Osteocyte (in vitro differentiated cells): Measurements from ENCODE around the gene MAFG. TPM values are rescaled to one million over a fixed set of nuclear protein-coding genes. Genes with fewer than 3 reads are reported as not detected.

ENCODE experiments used
- DNase-seq: peaks from one replicate; pipeline ENCODE4 v3.0.0; 2021; ENCODE audit warnings: mixed read lengths; ENCODE audit not compliant: unreplicated experiment; ENCODE audit errors: extremely low spot score
- H3K27ac Mint-ChIP-seq: one replicate; pipeline ENCODE4 v1.8.0; 2021; ENCODE audit warnings: mild to moderate bottlenecking, mixed read lengths; ENCODE audit not compliant: unreplicated experiment
- H3K27me3 Mint-ChIP-seq: one replicate; pipeline ENCODE4 v1.8.0; 2021; ENCODE audit warnings: mixed read lengths; ENCODE audit not compliant: unreplicated experiment
- H3K36me3 Mint-ChIP-seq: one replicate; pipeline ENCODE4 v1.8.0; 2021; ENCODE audit warnings: mixed read lengths; ENCODE audit not compliant: unreplicated experiment
- H3K4me1 Mint-ChIP-seq: one replicate; pipeline ENCODE4 v1.8.0; 2021; ENCODE audit warnings: mixed read lengths; ENCODE audit not compliant: unreplicated experiment
- H3K4me3 Mint-ChIP-seq: one replicate; pipeline ENCODE4 v1.8.0; 2021; ENCODE audit warnings: mild to moderate bottlenecking, moderate library complexity, mixed read lengths; ENCODE audit not compliant: unreplicated experiment
- H3K9me3 Mint-ChIP-seq: one replicate; pipeline ENCODE4 v1.8.0; 2021; ENCODE audit warnings: mixed read lengths; ENCODE audit not compliant: unreplicated experiment
- CTCF ChIP-seq: fragments of 200-600 bp; sonication (generic); IDR thresholded peaks from 2 replicates; pipeline ENCODE4 v1.5.0; 2021; ENCODE audit warnings: antibody characterized with exemption, mild to moderate bottlenecking, moderate library complexity
- total RNA-seq: library from RNA; stranded (reverse); gene quantifications from 2 replicates; pipeline ENCODE4 v1.2.1, GENCODE V29; 2021

Gene MAFG
- total RNA-seq, 1 donor from 2014 or later, result 34.7 TPM

DNA sequence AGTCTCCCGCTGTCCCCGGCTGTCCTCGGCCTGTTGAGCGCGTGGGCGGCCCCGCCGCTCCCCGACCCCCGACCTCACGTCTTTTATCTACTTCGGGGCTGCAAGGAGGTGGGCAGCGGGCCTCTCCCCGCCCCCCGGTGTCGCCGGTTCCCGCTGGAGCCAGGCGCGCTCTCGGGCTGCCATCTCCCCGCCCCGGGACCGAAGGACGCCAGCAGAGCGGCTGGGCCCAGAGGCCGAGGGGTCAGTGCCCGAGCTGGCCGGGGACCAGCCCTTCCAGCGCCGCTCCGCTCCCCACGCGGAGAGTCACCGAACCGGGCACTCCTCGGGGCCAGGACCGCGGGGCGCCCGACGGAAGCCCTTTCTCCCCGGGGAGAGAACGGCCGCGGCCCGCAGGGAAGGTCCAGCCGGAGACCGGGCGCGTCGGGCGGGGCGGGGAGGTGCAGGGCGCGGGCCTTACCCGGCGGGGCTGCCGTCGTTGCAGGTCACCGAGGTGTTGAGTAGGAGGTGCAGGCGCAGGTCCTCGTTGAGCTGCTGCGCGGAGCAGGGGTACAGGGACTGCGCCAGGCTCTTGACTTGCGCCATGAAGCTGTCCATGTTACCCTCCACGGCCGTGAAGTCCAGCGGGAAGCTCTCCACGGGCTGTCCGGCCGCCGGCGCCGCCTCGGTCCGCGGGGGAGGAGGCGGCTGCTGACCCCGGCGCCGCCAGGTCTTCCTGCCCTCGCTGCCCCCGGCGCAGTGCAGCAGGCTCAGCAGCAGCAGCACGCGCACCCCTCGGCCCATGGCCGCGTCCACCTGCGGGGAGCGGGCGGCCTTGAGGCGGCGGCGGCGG lies 32.8 kb upstream of the MAFG start:
- H3K27me3 Mint-ChIP-seq, result peaks cover 29% of the 10 kb centered on the region
- H3K4me3 Mint-ChIP-seq, result no peak overlapping the region
- TF ChIP-seq CTCF, result no peak
- H3K4me1 Mint-ChIP-seq, result peaks cover 2% of the 10 kb centered on the region
- no peak overlapping the region for H3K27ac Mint-ChIP-seq
- H3K9me3 Mint-ChIP-seq, result no peaks in the 10 kb centered on the region
- no peak for DNase-seq
- no peaks in the 10 kb centered on the region for H3K36me3 Mint-ChIP-seq

DNA sequence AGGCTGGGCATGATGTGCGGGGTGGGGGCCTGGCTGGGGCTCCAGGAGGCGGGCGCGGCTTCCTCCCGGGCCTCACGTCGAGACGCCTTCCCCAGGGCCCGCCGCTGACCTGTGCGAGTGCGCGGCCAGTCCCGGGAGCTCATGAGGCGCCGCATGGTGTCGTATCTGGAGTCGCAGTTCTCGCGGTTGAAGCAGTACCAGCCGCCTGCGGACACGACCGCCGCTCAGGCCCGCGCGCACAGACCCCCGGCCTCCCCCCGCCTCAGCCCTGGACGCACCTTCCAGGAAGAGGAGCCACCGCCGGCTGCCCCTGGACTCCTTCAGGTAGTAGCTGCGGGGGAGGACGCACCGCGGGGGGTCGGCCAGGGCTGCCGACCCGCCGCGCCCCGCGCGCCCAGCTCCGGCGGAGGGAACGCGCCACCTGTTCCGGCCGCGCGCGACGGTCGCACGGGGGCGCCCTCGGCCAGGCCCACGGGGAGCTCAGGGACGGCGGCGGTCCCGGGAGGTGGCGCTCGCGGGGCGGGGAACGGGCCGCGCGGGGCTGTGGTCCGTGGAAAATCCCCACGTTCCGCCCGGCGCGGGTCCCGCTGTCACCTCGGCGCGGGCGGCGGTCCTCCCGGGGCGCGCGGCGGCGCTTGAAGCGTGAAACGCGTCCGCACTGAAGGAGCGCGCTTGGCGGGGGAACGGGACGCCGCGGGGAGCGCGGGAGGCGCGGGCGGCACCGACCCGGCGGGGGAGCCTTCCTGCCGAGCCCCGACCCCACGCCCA lies 32.0 kb upstream of the MAFG start:
- H3K27ac Mint-ChIP-seq, result no peak overlapping the region
- H3K36me3 Mint-ChIP-seq, result no peaks in the 10 kb centered on the region
- H3K4me3 Mint-ChIP-seq, result no peak overlapping the region
- TF ChIP-seq CTCF, result peak; percentile 89
- peak; percentile 89 for DNase-seq
- H3K9me3 Mint-ChIP-seq, result no peaks in the 10 kb centered on the region
- H3K27me3 Mint-ChIP-seq, result peaks cover 29% of the 10 kb centered on the region
- peaks cover 2% of the 10 kb centered on the region for H3K4me1 Mint-ChIP-seq

DNA sequence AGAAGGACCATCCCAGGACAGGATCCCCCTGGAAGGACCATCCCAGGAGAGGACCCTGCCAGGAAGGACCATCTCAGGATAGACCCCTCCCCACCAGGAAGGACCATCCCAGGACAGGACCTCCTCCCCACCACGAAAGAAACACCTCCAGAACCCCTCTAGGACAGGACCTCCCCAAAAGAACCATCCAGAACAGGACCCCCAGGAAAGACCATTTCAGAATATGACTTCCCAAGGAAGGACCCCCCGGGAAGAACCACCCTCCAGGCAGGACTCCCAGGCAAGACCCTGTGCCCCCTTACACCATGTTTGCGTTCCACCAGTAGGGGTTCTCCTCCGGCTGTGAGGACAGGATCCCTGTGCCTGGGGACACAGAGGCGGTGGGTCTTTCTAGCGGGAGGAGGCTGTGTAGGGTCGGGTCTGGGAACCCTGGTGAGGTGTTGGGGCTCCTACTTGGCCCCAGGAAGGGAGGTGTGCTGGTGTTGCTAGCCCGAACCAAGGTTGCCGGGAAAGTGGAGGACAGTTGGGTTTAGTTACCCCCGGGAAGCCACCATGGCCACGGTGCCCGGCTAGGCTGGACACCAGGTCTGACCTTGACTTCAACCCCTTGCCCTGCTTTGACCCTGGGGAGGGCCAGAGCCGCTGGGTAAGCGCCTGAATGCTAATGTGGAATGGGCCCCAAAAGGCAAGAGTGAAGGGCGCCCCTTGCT lies 31.3 kb upstream of the MAFG start:
- TF ChIP-seq CTCF, result no peak
- Mint-ChIP-seq H3K4me1 (peaks cover 2% of the 10 kb centered on the region), H3K27me3 (peaks cover 29% of the 10 kb centered on the region), H3K4me3 (peak overlapping the region; percentile 35), H3K9me3 (no peaks in the 10 kb centered on the region), H3K36me3 (no peaks in the 10 kb centered on the region), H3K27ac (no peak overlapping the region)
- DNase-seq, result no peak

- H3K27me3 Mint-ChIP-seq, result peaks cover 21% of the 10 kb centered on the region
- peaks cover 2% of the 10 kb centered on the region for H3K4me1 Mint-ChIP-seq
- DNase-seq, result no peak
- no peak overlapping the region for H3K27ac Mint-ChIP-seq
- H3K4me3 Mint-ChIP-seq, result no peak overlapping the region
- H3K9me3 Mint-ChIP-seq, result no peaks in the 10 kb centered on the region
- no peak for TF ChIP-seq CTCF
- no peaks in the 10 kb centered on the region for H3K36me3 Mint-ChIP-seq
Observed at GRCh38 chr17:81957691-81958432, 30.3 kb upstream of the MAFG start.
